HG03342 (cell line): ENCODE measurements around the gene FBXO34.
"Not testable (repeated sequence)": the region's sequence is repeated elsewhere in the genome, so short reads cannot be mapped to it uniquely, and the experiment has no call there.

ENCODE experiments used
- ATAC-seq: cut with Tn5 transposase; IDR thresholded peaks from one replicate; pipeline ENCODE4 v1.9.1; 2021; ENCODE audit warnings: mild to moderate bottlenecking, moderate library complexity; ENCODE audit not compliant: unreplicated experiment

The FBXO34 gene

GRCh38 chr14:55340482-55340881 lies 69.3 kb downstream of the FBXO34 start:
- ATAC-seq = no peak

GRCh38 chr14:55341781-55342180 lies 70.6 kb downstream of the FBXO34 start:
- no peak for ATAC-seq

GRCh38 chr14:55344582-55345163 lies 73.5 kb downstream of the FBXO34 start:
- ATAC-seq = not testable (repeated sequence)

DNA sequence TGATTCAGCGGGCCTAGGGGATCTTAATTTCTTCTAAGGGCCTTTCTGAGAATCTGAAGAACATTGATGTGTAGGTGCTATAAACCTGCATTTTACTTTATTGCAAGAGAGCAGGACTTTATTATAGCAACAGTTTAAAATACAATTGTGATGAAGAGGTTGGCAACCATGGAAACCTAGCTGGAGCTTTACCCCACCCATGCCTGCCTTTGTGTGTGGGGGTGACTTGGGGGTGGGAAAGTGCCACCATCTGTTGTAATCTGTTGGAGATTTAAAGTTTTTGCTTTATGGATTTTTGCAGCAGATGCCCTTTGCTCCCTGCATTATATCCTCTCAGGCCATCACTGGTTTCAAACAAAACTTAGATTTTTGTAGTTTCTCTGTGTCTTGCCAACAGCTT lies 75.8 kb downstream of the FBXO34 start:
- ATAC-seq = no peak

DNA sequence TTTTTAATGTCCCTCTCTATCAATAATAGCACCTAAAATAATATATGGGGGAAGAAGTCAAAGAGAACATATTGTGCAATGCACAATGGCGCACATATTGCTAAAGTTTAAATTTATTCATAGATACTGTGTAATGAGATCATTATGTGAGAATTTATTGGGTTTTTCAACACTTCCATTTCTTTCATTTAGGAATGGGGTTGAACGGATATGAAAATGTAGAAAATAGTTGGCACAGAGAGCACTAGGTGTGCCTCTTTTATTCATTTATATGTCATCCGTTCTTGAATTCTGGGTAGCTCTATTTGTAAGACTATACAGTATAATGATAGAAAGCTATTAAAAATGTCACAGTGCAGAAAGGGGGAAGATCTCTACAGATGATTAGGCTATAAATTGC lies 76.5 kb downstream of the FBXO34 start:
- no peak for ATAC-seq

- no peak for ATAC-seq
These were observed 77.7 kb downstream of the FBXO34 start for GRCh38 chr14:55348766-55349453.

GRCh38 chr14:55349565-55349964 lies 78.3 kb downstream of the FBXO34 start:
- no peak for ATAC-seq

DNA sequence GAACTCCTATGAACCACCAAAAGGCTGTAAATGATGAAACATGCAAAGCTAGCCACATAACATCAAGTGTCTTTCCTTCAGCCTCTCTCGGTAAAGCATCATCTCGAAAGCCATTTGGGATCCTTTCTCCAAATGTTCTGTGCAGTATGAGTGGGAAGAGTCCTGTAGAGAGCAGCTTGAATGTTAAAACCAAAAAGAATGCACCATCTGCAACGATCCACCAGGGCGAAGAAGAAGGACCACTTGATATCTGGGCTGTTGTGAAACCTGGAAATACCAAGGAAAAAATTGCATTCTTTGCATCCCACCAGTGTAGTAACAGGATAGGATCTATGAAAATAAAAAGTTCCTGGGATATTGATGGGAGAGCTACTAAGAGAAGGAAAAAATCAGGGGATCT lies 79.2 kb downstream of the FBXO34 start:
- no peak for ATAC-seq

GRCh38 chr14:55351111-55351510 lies 79.9 kb downstream of the FBXO34 start:
- ATAC-seq = no peak

- no peak for ATAC-seq
These were observed 81.0 kb downstream of the FBXO34 start for GRCh38 chr14:55352201-55352600.

- ATAC-seq = no peak
These were observed 82.7 kb downstream of the FBXO34 start for GRCh38 chr14:55353686-55354467.

DNA sequence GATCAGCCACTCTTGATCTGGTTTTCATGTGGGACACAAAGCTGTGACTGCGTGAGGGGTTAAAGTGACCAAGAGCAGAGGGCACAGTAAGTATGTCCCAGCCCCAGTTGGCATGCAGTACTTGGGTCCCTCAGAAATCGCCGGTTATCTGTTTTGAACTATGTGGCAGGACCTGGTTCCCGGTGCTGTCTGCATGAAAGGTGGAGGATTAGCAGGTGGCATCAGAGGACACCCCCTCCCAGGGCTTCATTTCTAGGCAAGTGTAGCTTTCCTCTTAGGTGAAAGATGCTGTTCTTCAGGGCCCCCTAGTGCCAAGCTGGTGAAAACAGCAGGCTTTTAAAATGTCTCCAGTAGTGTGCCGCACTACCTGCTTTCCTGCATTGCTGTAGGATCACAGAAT lies 83.3 kb downstream of the FBXO34 start:
- no peak for ATAC-seq

DNA sequence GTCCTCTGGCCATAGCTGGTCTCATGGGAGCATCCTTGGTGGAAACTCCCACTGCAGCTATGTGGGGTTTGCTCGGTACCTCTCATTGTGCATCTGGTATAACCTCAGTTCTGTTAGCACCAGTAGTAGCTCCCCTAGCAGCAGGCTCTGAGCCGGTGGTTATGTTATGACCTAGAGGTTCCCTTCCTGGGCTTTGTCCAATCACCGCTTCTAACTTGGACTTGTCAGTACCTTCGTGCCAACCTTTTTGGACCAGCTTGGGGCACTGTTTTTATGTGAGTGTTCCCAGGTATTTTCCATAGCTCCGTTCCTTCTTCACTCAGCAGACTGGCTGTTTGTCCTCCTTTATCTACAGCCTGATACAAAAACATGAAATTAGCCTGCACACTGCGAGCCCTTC lies 84.7 kb downstream of the FBXO34 start:
- no peak for ATAC-seq

- no peak for ATAC-seq
These were observed 85.7 kb downstream of the FBXO34 start for GRCh38 chr14:55356913-55357312.

- no peak for ATAC-seq
These were observed 88.1 kb downstream of the FBXO34 start for GRCh38 chr14:55359307-55359706.

DNA sequence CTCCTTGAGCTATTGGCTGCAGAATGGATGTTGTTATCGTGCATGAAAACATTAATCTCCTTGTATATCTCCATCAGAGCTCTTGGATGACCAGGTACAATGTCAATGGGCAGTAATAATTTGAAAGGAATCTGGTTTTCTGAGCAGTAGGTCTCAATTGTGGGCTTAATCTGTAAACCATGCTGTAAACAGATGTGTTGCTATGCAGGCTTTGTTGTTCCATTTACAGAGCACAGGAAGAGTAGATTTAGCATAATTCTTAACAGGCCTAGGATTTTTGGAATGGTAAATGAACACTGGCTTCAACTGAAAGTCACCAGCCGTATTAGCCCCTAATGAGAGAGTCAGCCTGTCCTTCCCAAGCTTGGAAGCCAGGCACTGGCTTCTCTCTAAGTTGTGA lies 90.0 kb downstream of the FBXO34 start:
- ATAC-seq = no peak

GRCh38 chr14:55366271-55366670 lies 95.0 kb downstream of the FBXO34 start:
- ATAC-seq = no peak

GRCh38 chr14:55370883-55371455 lies 99.7 kb downstream of the FBXO34 start:
- ATAC-seq = no peak

- no peak for ATAC-seq
These were observed 101.2 kb downstream of the FBXO34 start for GRCh38 chr14:55372423-55372822.

- ATAC-seq = no peak
These were observed 101.6 kb downstream of the FBXO34 start for GRCh38 chr14:55372825-55373224.

DNA sequence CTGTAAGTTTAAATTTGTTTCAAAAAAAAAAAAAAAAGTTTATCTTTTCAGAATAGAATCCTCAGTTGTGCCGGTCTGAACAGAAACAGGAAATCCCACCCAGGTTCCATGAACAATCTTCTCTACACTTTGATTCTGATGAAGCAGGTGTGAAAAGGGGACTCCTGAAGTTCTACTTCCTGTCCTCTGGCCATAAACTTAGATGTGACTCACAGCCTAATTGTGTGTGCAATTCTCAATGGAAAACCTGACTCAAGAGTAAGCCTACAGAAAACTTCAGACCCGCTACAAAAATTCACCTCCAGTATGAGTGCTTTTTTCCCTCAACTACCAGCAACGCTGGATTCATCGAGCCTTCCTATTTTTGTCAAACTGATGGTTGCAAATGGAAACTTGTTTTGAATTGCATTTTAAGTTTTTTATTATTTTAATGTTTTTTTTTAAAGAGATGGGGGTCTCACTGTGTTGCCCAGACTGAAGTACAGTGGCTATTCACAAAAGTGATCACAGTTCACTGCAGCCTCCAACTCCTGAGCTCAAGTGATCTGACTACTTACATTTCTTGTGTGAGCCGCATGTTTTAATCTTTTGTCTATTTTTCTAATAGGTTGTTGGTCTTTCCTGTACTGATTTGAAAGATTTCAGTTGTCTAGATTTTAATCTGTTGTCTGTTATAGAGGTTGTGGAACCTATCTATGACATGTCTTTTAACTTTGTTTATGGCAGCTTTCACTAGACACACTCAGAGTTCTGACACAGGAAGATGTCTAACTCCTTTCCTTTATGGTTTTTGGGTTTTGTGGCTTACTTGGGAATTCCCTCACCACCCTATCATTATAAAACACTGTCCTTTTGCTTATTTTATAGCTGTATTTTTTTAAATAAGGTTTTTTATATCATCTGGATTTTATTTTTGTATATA lies 102.8 kb downstream of the FBXO34 start:
- no peak for ATAC-seq
